ENCODE measurements around the gene BCL11A. TPM values are rescaled to one million over a fixed set of nuclear protein-coding genes. Genes with fewer than 3 reads are reported as not detected.

The BCL11A gene
- total RNA-seq, 4 donors from 2014 or later, result 0.28 to 5.0 (median 1.1) TPM

- no peak for TF ChIP-seq CTCF (IDR thresholded peaks at IDR 0.05)
- ATAC-seq (ENCODE audit: low FRiP score), result no peak
- DNase-seq (ENCODE audit: low spot score), result no peak
Observed at GRCh38 chr2:60529136-60529784, 24.2 kb downstream of the BCL11A start.

- DNase-seq (ENCODE audit: low spot score) (no peak), ATAC-seq (ENCODE audit: low FRiP score) (no peak)
- TF ChIP-seq CTCF (IDR thresholded peaks at IDR 0.05), result no peak
Observed at GRCh38 chr2:60528281-60529020, 25.0 kb downstream of the BCL11A start.

- ATAC-seq (ENCODE audit: low FRiP score) (no peak), DNase-seq (ENCODE audit: low spot score) (no peak)
Observed at GRCh38 chr2:60527762-60528161, 25.7 kb downstream of the BCL11A start.

GRCh38 chr2:60526623-60527022 lies 26.8 kb downstream of the BCL11A start:
- DNase-seq (ENCODE audit: low spot score) (no peak), ATAC-seq (ENCODE audit: low FRiP score) (no peak)
- no peak for TF ChIP-seq CTCF (IDR thresholded peaks at IDR 0.05)

More at GRCh38 chr2:60527762-60528161, 25.7 kb downstream of the BCL11A start:
- no peak for TF ChIP-seq CTCF (IDR thresholded peaks at IDR 0.05)

GRCh38 chr2:60525899-60526298 lies 27.6 kb downstream of the BCL11A start:
- DNase-seq (ENCODE audit: low spot score) (no peak), ATAC-seq (ENCODE audit: low FRiP score) (no peak)
- no peak for TF ChIP-seq CTCF (IDR thresholded peaks at IDR 0.05)

GRCh38 chr2:60524874-60525273 lies 28.6 kb downstream of the BCL11A start:
- DNase-seq (ENCODE audit: low spot score), result no peak
- no peak for TF ChIP-seq CTCF (IDR thresholded peaks at IDR 0.05)
- no peak for ATAC-seq (ENCODE audit: low FRiP score)

GRCh38 chr2:60523963-60524362 lies 29.5 kb downstream of the BCL11A start:
- no peak for ATAC-seq (ENCODE audit: low FRiP score)
- no peak for DNase-seq (ENCODE audit: low spot score)

More at GRCh38 chr2:60523963-60524362, 29.5 kb downstream of the BCL11A start:
- no peak for TF ChIP-seq CTCF (IDR thresholded peaks at IDR 0.05)
